GM23338 (cell line): Measurements from ENCODE around the gene GDPD4. TPM values are rescaled to one million over a fixed set of nuclear protein-coding genes. Genes with fewer than 3 reads are reported as not detected.

Experiments used
- ATAC-seq: fragments of 200-7000 bp; cut with Tn5 transposase; 3 replicates; pipeline ENCODE4 v1.9.1; 2020
- DNase-seq: peaks from one replicate; pipeline ENCODE4 v3.0.0-alpha.2; 2015; ENCODE audit warnings: low spot score
- H2AFZ ChIP-seq: fragments of 200-600 bp; sonication (generic); 2 replicates; pipeline ENCODE4 v1.8.0; 2016; ENCODE audit warnings: antibody characterized with exemption, mild to moderate bottlenecking, moderate library complexity
- H3F3A ChIP-seq: fragments of 200-600 bp; sonication (generic); replicated peaks from 2 replicates; pipeline ENCODE4 v1.8.0; 2017; ENCODE audit warnings: antibody characterized with exemption, mixed run types, low read depth
- H3K27ac ChIP-seq: fragments of 200-600 bp; sonication (generic); 2 replicates; pipeline ENCODE4 v1.6.1; 2016; ENCODE audit warnings: low read depth
- H3K27me3 ChIP-seq: fragments of 200-600 bp; sonication (generic); 2 replicates; pipeline ENCODE4 v1.8.0; 2016; ENCODE audit warnings: mild to moderate bottlenecking, mixed run types, moderate library complexity; ENCODE audit not compliant: insufficient read depth
- H3K36me3 ChIP-seq: fragments of 200-600 bp; sonication (generic); 2 replicates; pipeline ENCODE4 v1.8.0; 2016; ENCODE audit warnings: mild to moderate bottlenecking; ENCODE audit not compliant: insufficient read depth
- H3K4me1 ChIP-seq: fragments of 200-600 bp; sonication (generic); 2 replicates; pipeline ENCODE4 v1.8.0; 2016; ENCODE audit warnings: mild to moderate bottlenecking, moderate library complexity; ENCODE audit not compliant: insufficient read depth
- H3K4me2 ChIP-seq: fragments of 200-600 bp; sonication (generic); 2 replicates; pipeline ENCODE4 v1.7.1; 2017; ENCODE audit warnings: mixed run types
- H3K4me3 ChIP-seq: fragments of 200-600 bp; sonication (generic); 2 replicates; pipeline ENCODE4 v1.6.1; 2016; ENCODE audit warnings: mixed run types
- H3K79me2 ChIP-seq: fragments of 200-600 bp; sonication (generic); replicated peaks from 2 replicates; pipeline ENCODE4 v1.8.0; 2017; ENCODE audit warnings: mild to moderate bottlenecking; ENCODE audit not compliant: insufficient read depth
- H3K9me2 ChIP-seq: fragments of 200-600 bp; sonication (generic); 2 replicates; pipeline ENCODE4 v1.8.0; 2017; ENCODE audit not compliant: insufficient read depth
- H4K20me1 ChIP-seq: fragments of 200-600 bp; sonication (generic); replicated peaks from 2 replicates; pipeline ENCODE4 v1.8.0; 2017; ENCODE audit warnings: mild to moderate bottlenecking; ENCODE audit not compliant: insufficient read depth
- H3K27ac Mint-ChIP-seq: 2 replicates; pipeline ENCODE4 v1.8.0; 2020; ENCODE audit warnings: inconsistent platforms, mild to moderate bottlenecking, moderate library complexity, mixed read lengths
- H3K27me3 Mint-ChIP-seq: 3 replicates; pipeline ENCODE4 v1.8.0; 2022; ENCODE audit warnings: low read depth, mild to moderate bottlenecking, moderate library complexity, mixed read lengths, inconsistent platforms; ENCODE audit not compliant: insufficient read depth, poor library complexity
- H3K36me3 Mint-ChIP-seq: 3 replicates; pipeline ENCODE4 v1.8.0; 2021; ENCODE audit warnings: low read depth, mild to moderate bottlenecking, inconsistent platforms, moderate library complexity, mixed read lengths
- H3K4me1 Mint-ChIP-seq: 3 replicates; pipeline ENCODE4 v1.8.0; 2020; ENCODE audit warnings: mild to moderate bottlenecking, inconsistent platforms, mixed read lengths
- H3K4me3 Mint-ChIP-seq: 3 replicates; pipeline ENCODE4 v1.8.0; 2021; ENCODE audit warnings: moderate library complexity, mild to moderate bottlenecking, inconsistent platforms, mixed read lengths
- H3K9me3 Mint-ChIP-seq: 3 replicates; pipeline ENCODE4 v1.8.0; 2020; ENCODE audit warnings: moderate library complexity, mild to moderate bottlenecking, inconsistent platforms, mixed read lengths
- CREB1 ChIP-seq: fragments of 250-450 bp; sonication (Bioruptor Pico); IDR thresholded peaks from 2 replicates; pipeline ENCODE4 v1.5.0; 2020; ENCODE audit warnings: low read depth, mild to moderate bottlenecking, moderate library complexity
- ETS1 ChIP-seq: IDR thresholded peaks from 2 replicates; pipeline ENCODE4 v1.6.1; 2016; ENCODE audit warnings: antibody characterized with exemption
- EZH2 ChIP-seq: fragments of 200-600 bp; sonication (generic); IDR thresholded peaks from one replicate; pipeline ENCODE4 v1.8.0; 2017; ENCODE audit warnings: antibody characterized with exemption, mild to moderate bottlenecking, low read depth; ENCODE audit not compliant: unreplicated experiment
- JUNB ChIP-seq: IDR thresholded peaks from one replicate; pipeline ENCODE4 v1.6.1; 2016; ENCODE audit warnings: antibody characterized with exemption; ENCODE audit not compliant: unreplicated experiment
- NANOG ChIP-seq: IDR thresholded peaks from 2 replicates; pipeline ENCODE4 v1.6.1; 2016; ENCODE audit warnings: antibody characterized with exemption, borderline replicate concordance
- ZNF114 ChIP-seq: fragments of 250-450 bp; sonication (Bioruptor Pico); IDR thresholded peaks from 2 replicates; pipeline ENCODE4 v1.5.0; 2020; ENCODE audit warnings: mild to moderate bottlenecking, moderate library complexity
- ZNF331 ChIP-seq: fragments of 250-450 bp; sonication (Bioruptor Pico); IDR thresholded peaks from 2 replicates; pipeline ENCODE4 v1.5.0; 2020; ENCODE audit warnings: low read depth, mild to moderate bottlenecking, moderate library complexity
- ZNF462 ChIP-seq: fragments of 250-450 bp; sonication (Bioruptor Pico); IDR thresholded peaks from 2 replicates; pipeline ENCODE4 v1.5.0; 2020; ENCODE audit warnings: mild to moderate bottlenecking, moderate library complexity
- polyA plus RNA-seq: library from polyadenylated mRNA; unstranded; fragments of >200 nt; fragmentation: Nextera tagmentation; extraction: Ambion mirVana; gene quantifications from 2 replicates; pipeline ENCODE4 v1.2.1, GENCODE V29; 2016
- total RNA-seq: library from RNA; depleted of rRNA; stranded (reverse); fragments of >200 nt; shearing (Covaris generic); gene quantifications from 2 replicates; pipeline ENCODE4 v1.2.3, GENCODE V29; 2014
- TF ChIP-seq, protein P1 (sequence below): IDR thresholded peaks from one replicate; pipeline ENCODE4 v1.6.1; 2018; ENCODE audit warnings: antibody characterized with exemption; ENCODE audit not compliant: unreplicated experiment

Gene GDPD4
- total and polyA plus RNA-seq, 2 experiments from 2014 or later: not detected

DNA sequence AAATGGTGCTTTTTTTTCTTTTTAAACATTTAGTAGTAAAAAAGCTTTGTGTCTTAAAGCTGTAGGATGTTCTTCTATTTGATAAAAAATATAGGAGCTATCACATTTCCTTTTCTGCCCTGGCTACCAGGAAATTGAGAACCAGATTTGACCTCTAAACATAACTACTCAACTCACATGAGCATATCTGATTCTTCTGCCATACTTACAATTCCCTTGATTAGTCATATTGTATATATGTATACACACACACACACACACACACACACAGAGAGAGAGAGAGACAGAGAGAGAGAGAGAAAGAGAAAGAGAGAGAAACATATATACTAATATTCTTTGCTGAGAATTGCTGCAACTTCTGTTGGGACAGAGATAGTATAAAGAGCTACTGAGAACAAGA, 23.0 kb upstream of the GDPD4 start:
- no peak overlapping the region for H3K27ac ChIP-seq
- no peaks in the 10 kb centered on the region for H3K4me1 ChIP-seq
- no peak overlapping the region for H3K4me3 ChIP-seq
- TF ChIP-seq ZNF462 (CRISPR knock-in tag) (no peak), EZH2 (no peak), ZNF114 (CRISPR knock-in tag) (no peak), ETS1 (no peak), JUNB (no peak), NANOG (no peak), ZNF331 (CRISPR knock-in tag) (no peak), CREB1 (no peak)
- TF ChIP-seq, protein P1, sequence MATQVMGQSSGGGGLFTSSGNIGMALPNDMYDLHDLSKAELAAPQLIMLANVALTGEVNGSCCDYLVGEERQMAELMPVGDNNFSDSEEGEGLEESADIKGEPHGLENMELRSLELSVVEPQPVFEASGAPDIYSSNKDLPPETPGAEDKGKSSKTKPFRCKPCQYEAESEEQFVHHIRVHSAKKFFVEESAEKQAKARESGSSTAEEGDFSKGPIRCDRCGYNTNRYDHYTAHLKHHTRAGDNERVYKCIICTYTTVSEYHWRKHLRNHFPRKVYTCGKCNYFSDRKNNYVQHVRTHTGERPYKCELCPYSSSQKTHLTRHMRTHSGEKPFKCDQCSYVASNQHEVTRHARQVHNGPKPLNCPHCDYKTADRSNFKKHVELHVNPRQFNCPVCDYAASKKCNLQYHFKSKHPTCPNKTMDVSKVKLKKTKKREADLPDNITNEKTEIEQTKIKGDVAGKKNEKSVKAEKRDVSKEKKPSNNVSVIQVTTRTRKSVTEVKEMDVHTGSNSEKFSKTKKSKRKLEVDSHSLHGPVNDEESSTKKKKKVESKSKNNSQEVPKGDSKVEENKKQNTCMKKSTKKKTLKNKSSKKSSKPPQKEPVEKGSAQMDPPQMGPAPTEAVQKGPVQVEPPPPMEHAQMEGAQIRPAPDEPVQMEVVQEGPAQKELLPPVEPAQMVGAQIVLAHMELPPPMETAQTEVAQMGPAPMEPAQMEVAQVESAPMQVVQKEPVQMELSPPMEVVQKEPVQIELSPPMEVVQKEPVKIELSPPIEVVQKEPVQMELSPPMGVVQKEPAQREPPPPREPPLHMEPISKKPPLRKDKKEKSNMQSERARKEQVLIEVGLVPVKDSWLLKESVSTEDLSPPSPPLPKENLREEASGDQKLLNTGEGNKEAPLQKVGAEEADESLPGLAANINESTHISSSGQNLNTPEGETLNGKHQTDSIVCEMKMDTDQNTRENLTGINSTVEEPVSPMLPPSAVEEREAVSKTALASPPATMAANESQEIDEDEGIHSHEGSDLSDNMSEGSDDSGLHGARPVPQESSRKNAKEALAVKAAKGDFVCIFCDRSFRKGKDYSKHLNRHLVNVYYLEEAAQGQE: no peak
- H3K27me3 ChIP-seq: no peaks in the 10 kb centered on the region
- H3K9me3 Mint-ChIP-seq: no peaks in the 10 kb centered on the region
- H3K27ac Mint-ChIP-seq: no peak overlapping the region
- no peaks in the 10 kb centered on the region for H3K4me1 Mint-ChIP-seq
- peaks cover 6% of the 10 kb centered on the region; the same call in 1 of the 2 replicates for H4K20me1 ChIP-seq
- no peak overlapping the region for H3K4me3 Mint-ChIP-seq
- H3F3A ChIP-seq: no peaks in the 10 kb centered on the region
- H3K9me2 ChIP-seq: peaks cover 7% of the 10 kb centered on the region; the same call in 1 of the 2 replicates
- H3K4me2 ChIP-seq: no peak overlapping the region
- no peak overlapping the region for H2AFZ ChIP-seq
- ATAC-seq (no peak), DNase-seq (no peak)
- peaks cover 39% of the 10 kb centered on the region for H3K36me3 Mint-ChIP-seq
- H3K79me2 ChIP-seq: peaks cover 25% of the 10 kb centered on the region
- peaks cover 41% of the 10 kb centered on the region for H3K36me3 ChIP-seq
- H3K27me3 Mint-ChIP-seq: peaks cover 6% of the 10 kb centered on the region
